GM18873 (cell line): ENCODE measurements around the gene MARK4.
"Not testable (repeated sequence)": the region's sequence is repeated elsewhere in the genome, so short reads cannot be mapped to it uniquely, and the experiment has no call there.

Experiments used
- ATAC-seq: cut with Tn5 transposase; IDR thresholded peaks from one replicate; pipeline ENCODE4 v1.9.1; 2021; ENCODE audit warnings: mild to moderate bottlenecking, moderate library complexity, moderate number of reproducible peaks; ENCODE audit not compliant: unreplicated experiment, low FRiP score

MARK4 gene

GRCh38 chr19:45303269-45304060 lies 52.4 kb downstream of the MARK4 start:
- ATAC-seq: no peak

DNA sequence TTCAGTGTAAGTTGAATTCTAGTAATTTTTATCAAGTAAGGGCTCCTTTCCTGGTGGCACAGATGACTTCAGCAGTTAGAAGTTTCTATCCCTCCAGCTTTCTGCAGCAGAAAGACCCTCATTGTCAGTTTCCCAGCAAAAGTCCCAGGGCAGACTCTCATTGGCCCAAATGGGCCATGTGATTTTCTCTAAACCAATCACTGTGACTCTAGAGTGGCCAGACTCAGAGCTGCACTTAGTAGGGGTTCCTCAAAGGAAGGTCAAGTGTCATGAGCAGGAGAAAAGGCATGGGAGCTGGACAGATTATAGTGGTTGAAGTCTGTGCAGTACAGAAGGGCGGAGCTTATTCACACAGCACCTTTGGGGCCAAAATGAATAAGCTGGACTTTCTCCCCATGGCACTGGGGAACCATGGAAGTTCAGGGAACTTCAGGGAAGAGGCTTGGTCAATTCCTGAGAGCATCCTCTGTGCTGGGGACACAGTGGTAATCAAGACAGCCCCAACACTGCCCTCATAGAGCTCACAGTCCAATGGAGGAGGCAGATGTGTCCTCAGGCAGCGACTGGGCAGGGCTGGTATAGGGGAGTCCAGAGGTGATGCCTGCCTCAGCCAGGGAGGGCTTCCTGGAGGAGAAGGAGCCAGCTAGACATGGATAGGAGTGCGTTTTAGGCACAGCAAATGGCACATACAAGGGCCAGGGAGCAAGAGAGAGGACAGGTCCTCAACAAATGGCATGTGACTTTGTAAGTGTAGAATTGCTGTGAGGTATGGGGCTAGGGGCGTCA lies 53.3 kb downstream of the MARK4 start:
- no peak for ATAC-seq

DNA sequence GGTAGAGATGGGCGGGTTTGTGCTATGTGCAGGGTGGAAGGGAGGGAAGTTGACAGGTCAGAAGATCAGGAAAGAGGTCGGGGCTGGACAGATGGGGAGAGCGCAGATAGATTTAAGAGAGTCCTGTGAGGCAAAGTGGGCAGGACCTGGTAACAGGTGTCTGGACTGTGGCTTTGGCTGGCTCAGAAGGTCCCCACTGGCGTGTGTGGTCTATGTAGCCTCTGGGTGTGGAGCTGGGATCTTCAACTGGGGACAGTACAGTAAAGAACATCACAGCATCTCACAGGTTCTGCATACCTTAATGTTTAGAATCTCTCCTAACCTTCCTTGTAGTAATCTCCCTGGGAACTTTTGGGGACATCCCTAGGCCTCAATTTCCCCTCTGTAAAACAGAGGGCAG lies 53.9 kb downstream of the MARK4 start:
- no peak for ATAC-seq

GRCh38 chr19:45305421-45305820 lies 54.4 kb downstream of the MARK4 start:
- no peak for ATAC-seq

GRCh38 chr19:45306040-45306439 lies 55.0 kb downstream of the MARK4 start:
- no peak for ATAC-seq

GRCh38 chr19:45306518-45307027 lies 55.5 kb downstream of the MARK4 start:
- ATAC-seq: no peak

DNA sequence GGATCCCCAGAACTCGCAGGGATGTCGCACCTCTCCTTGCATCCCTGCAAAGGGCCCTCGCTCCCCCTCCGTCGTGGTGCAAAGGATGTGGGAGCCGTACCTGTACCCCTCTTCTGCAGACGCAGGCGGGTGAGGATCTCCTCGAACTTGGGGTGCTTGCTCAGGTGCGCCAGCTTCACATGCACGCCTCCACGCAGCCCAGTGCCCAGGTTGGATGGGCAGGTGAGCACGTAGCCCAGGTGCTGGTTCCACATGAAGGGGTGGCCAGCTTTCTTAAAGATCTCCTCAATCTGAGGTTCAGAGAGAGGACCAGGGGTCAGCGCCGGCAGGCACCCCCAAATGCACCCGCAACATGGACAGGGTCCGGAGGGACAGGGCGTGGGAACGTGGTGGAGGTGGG lies 56.3 kb downstream of the MARK4 start:
- ATAC-seq: no peak

GRCh38 chr19:45309322-45309721 lies 58.3 kb downstream of the MARK4 start:
- ATAC-seq: not testable (repeated sequence)

DNA sequence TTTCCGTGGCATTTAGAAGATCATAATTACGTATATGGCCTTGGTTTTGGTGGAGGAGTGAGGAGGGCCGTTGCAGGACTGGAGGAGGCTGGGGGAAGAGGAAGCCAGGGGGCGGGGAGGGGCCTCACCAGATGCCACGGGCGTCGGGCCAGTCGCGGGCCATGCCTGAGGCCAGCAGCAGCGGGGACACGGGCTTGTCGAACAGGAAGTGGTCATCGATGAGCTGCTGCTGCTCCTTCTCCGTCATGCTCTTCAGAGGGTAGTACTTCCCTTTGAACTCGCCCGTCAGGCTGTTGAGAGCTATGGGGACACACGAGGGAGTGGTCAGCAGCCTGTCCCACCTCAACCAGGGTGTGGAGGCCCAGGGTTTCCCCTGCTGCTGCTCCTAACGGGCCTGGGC lies 60.5 kb downstream of the MARK4 start:
- ATAC-seq: no peak

DNA sequence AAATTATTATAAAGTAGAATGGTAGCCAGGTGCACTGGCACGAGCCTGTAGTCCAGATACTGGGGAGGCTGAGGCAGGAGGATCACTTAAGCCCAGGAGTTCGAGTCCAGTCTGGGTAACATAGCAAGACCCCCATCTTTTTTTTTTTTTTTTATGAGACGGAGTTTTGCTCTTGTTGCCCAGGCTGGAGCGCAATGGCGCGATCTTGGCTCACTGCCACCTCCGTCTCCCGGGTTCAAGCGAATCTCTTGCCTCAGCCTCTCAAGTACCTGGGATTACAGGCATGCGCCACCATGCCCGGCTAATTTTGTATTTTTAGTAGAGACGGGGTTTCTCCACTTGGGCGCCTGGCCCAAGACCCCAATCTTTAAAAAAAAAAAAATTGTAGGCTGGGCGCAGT lies 61.2 kb downstream of the MARK4 start:
- not testable (repeated sequence) for ATAC-seq

DNA sequence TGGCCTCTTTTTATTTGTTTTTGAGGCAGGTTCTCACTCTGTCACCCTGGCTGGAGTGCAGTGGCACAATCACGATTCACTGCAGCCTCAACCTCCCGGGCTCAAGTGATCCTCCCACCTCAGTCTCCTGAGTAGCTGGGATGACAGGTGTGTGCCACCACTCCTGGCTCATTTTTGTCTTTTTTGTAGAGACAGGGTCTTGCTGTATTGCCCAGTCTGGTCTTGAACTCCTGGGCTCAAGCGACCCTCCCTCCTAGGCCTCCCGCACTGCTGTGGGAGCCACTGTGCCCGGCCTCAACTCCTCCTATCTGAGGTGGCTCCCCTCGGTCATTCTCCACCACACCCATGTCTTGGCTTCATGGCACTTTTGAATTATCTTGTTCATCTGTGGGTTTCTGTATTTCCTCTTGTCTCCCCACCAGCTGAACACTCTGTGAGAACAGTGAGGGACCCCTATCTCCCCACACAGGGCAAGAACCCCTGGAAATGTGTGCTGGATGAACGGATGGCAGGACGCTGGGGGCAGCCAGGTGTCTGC lies 63.7 kb downstream of the MARK4 start:
- ATAC-seq: no peak

- no peak for ATAC-seq
Observed at GRCh38 chr19:45315304-45315703, 64.2 kb downstream of the MARK4 start.

GRCh38 chr19:45320997-45321775 lies 70.1 kb downstream of the MARK4 start:
- no peak for ATAC-seq

GRCh38 chr19:45321848-45322247 lies 70.8 kb downstream of the MARK4 start:
- no peak for ATAC-seq

- ATAC-seq: no peak
Observed at GRCh38 chr19:45322311-45322710, 71.2 kb downstream of the MARK4 start.

- ATAC-seq: no peak
Observed at GRCh38 chr19:45322744-45323281, 71.7 kb downstream of the MARK4 start, which contains the start of gene CKM. Gene CKM, minus strand, starts transcription at chr19:45322875. Its CDS starts 3,162 bp downstream, at chr19:45319713.

DNA sequence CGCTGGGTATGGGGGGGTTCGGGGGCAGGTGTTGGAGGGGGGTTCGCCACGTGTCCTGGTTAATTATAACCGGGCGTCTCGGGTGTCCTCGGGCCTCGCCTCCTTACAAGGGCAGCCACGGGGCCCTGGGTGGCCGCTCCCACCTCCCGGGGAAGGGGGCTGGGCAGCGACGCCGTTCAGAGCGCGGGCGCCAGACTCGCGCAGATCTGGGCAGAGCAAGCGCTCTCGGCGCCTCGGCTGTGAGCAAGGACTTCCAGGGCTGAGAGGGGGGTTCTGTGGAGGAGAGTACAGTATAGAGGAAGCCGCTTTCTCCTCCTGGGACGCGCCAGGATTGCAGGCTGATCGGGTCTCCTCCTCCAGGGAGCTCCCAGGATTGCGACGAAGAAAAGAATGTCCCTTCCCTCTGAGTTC lies 72.6 kb downstream of the MARK4 start:
- ATAC-seq: no peak

DNA sequence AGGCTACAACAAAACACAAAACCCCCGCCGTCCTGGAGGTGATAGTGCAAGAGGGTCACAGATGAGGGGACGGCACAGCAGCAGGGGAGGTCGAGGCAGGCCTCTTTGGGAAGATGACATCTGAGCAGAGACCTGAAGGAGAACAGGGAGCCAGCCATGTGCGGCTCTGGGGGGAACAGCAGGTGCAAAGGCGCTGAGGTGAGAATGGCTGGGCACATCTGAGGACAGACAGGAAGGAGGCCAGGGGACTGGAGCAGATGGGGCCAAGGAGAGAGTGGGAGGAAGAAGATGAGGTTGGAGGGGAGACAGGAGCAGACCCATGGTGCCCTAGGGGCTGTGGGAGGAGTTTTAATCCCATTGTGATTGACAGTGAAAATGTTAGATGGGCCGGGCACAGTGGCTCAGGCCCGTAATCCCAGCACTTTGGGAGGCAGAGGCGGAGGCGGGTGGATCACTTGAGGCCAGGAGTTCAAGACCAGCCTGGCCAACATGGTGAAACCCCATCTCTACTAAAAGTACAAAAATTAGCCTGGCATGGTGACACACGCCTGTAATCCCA lies 73.4 kb downstream of the MARK4 start:
- ATAC-seq: no peak

- no peak for ATAC-seq
Observed at GRCh38 chr19:45327404-45328143, 76.5 kb downstream of the MARK4 start.
